OCI-LY7 (cell line): ENCODE results near the gene HLCS.

Source experiments
- CTCF ChIP-seq: fragments of 200-600 bp; sonication (generic); conservative IDR thresholded peaks from 2 replicates; pipeline ENCODE4 v1.5.1; 2014; ENCODE audit warnings: mild to moderate bottlenecking, antibody characterized with exemption, low read length, moderate library complexity, mixed read lengths
- EZH2phosphoT487 ChIP-seq: fragments of 200-600 bp; sonication (generic); IDR thresholded peaks from 2 replicates; pipeline ENCODE4 v1.6.1; 2018; ENCODE audit warnings: low read depth, borderline replicate concordance, mild to moderate bottlenecking, mixed run types, antibody characterized with exemption, low read length, moderate library complexity, mixed read lengths

- TF ChIP-seq CTCF: no peak
- no peak for TF ChIP-seq EZH2phosphoT487
These were observed 182.7 kb downstream of the HLCS start for GRCh38 chr21:36783612-36784374.
